NCI-H2081 treated with DMSO at 0.1 percent for 48 hours (cell line): ENCODE data around the gene MED27.

Experiments used
- DNase-seq: peaks from one replicate; lab custom pipeline; 2025; lab: John Stamatoyannopoulos, UW

MED27 gene

DNA sequence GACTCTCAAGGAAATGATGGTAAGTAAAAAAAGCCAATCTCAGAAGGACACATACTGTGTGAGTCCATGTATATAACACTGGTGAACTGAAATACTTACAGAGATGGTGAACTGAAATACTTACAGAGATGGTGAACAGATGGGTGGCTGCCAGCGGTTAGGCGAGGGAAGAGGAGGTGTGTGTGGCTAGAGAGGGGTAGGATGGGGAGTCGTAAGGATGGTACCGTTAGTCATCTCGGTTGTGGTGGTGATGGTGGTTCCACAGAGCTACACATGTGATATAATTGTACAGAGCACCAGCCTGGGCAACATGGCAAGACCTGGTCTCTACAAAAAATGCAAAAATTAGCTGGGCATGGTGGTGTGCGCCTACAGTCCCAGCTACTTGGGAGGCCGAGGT, 226.2 kb downstream of the MED27 start:
- no peak for DNase-seq

DNA sequence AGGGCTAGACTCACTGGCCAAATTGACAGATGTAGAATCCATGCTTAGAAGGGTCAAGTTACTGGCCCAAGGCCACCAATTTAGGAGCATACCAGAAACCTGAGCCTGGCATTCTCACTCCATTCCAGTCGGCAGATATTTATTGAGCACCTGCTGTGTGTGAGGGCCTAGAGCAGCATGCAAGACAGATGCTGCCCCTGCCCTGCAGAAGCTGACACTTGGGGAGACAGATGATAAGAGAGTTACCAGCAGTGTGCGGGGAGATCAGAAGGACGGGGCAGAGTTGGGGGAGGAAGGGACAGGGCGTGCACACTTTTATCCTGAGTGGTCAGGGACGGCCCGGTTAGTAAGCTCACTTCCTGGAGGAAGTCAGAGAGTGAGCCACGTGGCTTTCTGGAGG, 228.3 kb downstream of the MED27 start:
- DNase-seq: no peak

DNA sequence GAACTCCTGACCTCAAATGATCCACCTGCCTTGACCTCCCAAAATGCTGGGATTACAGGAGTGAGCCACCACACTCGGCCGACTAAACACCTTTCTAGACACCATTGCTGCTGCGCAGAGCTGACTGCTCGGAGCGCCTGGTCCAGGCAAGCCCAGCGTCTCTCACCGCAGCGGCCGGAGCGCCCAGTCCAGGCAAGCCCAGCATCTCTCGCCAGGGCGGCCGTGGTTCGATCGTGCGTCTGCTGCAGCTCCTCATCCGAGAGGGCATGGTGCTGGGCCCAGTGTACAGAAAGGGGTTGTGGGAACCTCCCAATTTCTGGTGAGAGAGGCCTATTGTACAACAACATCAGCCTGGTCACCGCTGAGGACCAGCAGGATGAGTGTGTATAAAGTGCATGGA, 230.3 kb downstream of the MED27 start:
- DNase-seq: no peak

DNA sequence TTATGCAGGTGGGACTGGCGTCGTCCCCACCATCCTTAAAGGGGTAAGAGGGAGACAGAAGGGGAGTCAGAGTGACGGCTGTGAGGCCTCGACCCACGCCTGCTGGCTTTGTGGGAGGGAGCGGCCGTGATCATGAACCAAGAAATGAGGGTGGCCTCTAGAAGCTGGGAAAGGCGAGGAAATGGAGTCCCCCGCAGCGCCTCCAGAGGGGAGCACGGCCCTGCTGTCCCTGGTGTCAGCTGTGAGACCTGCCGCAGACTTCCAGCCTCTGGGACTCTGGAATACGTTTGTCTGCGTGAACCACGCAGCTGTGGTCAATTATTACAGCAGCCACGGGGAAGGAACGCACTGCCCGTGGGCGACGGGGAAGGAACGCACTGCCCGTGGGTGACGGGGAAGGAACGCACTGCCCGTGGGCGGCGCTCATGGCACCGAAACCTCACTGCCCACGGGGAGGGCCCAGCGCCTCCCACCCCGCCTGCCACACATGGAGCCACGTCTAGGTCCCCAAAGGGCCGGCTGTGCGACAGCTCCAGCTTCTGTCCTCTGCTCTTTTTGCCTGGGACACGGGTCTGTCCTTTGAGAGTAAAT, 231.0 kb downstream of the MED27 start:
- DNase-seq: no peak

DNA sequence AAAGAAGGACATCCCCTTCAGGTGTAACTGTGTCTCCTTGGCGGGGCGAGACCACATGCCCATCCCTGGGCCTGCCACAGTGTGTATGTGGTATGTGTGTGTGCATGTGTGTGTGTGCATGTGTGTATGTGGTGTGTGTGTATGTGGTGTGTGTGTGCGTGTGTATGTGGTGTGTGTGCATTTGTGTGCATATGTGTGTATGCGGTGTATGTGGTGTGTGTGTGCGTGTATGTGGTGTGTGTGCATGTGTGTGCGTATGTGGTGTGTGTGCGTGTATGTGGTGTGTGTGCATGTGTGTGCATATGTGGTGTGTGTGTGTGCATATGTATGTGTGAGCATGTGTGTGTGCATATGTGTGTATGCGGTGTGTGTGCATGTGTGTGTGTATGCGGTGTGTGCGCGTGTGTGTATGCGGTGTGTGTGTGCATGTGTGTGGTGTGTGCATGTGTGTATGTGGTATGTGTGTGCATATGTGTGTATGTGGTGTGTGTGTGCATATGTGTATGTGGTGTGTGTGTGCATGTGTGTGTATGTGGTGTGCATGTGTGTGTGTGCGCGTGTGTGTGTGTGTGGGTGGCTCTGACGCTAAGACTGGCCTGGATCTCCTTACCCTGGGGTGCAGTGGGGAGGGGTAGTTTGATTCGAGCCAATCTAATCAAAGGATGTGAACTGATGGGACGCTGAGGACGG, 231.9 kb downstream of the MED27 start:
- no peak for DNase-seq

DNA sequence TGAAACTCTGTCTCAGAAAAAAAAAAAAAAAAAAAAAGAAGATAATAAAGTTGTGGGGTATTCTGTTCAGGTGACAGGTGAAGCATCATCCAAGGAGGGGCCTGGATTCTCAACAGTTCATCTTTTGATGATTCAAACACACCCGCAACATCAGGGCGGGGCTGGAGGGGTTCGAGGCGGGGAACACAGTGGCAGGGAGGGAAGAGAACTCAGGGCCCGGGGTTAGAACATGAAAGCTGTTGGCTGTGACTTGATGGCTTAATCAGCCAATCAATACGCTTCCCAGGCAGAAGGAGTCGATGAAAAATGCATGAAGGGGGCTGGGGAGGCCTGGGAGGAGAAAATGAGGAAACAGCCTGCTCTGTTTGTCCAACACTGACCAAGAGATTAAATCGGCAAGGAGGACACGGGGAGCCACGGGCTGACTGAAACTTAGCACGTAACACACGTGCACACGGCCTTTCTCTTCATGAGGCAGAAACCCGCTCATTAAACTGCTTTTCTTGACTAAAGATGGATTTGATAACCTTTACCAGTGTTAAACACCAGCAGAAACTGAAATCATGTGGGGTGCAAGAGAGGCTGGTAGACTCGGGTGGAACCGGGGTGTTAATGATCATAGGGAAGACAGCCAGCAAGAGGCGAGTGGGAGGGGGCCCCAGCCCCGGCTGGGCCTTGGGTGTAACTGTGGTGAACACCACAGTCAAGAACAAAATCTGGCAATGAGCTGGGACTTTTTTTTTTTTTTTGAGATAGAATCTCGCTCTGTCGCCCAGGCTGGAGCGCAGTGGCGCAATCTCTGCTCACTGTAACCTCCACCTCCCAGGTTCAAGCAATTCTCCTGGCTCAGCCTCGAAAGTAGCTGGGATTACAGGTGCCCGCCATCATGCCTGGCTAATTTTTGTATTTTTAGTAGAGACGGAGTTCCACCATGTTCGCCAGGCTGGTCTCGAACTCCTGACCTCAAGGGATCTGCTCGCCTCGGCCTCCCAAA, 234.1 kb downstream of the MED27 start:
- no peak for DNase-seq

DNA sequence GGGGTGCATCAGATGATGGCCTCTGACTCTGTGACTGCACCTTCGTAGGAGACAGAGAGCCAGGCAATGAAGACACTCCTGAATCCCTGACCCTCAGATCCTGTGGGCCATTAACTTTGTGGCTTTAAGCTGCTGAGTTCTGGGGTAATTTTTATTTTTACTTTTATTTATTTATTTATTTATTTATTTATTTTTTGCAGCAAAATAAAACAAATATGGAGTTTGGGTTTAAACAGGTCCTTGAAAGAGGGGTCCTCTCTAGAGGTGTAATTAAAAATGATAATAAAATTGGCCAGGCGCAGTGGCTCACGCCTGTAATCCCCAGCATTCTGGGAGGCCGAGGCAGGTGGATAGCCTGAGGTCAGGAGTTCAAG, 234.9 kb downstream of the MED27 start:
- no peak for DNase-seq

DNA sequence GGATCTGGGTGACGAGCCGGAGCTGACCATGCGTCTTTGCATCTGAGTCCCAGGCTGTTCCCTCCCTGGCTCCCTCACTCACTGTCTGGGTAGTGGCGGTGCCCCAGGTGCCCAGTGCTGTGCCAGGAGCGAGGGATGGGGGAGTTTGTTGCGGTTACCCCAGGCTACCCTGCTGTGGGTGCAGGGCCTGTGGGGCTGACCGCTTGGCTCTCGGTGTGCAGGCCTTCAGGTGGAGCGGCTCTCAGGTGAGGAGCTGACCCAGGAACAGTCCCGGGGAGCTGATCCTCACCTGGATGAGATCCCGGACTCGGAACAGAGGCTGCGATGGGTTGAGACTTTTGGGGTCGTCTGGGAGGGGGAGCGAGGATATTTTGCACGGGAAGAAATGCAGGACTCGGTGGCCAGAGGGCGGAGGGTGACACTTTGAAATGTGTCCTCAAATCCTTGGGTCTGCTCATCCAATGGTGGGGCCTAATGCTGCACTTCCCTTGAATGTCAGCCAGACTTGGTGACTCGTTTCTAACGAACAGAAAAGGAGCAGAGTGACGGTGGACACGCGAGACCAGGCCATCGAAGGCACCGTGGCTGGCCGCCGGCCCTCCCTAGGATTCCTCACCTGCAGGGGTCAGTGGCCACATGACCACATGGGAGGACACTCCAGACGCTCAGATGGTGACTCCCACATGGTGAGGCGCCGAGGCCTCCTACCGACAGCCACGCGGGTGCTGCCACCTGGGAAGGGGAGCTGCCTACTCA, 235.5 kb downstream of the MED27 start:
- no peak for DNase-seq

DNA sequence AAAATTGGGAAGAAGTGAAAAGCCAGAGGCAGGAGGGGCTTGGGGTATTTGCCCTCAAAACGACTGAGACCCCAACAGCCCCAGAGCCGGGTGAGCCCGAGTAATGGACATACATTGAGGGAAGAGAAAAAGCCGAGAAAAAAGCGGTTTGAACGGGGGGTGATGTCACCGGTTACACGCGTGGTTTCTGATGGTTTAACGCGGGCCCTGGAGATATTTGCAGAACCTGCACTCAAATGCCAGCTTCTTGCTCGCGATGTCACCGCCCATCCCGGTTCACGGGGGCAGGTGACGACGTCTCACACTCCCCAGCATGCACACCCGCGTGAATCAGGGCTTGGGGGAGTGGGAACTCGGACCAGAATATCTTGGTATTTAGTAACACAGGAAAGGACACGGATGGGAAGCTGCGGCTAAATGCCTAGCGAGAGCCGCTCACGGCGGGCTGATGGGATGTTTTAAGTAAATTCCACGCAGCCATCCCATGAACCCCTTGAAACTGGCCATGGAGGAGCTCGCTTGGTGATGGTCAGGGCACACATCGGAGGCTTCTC, 237.8 kb downstream of the MED27 start:
- DNase-seq: no peak

DNA sequence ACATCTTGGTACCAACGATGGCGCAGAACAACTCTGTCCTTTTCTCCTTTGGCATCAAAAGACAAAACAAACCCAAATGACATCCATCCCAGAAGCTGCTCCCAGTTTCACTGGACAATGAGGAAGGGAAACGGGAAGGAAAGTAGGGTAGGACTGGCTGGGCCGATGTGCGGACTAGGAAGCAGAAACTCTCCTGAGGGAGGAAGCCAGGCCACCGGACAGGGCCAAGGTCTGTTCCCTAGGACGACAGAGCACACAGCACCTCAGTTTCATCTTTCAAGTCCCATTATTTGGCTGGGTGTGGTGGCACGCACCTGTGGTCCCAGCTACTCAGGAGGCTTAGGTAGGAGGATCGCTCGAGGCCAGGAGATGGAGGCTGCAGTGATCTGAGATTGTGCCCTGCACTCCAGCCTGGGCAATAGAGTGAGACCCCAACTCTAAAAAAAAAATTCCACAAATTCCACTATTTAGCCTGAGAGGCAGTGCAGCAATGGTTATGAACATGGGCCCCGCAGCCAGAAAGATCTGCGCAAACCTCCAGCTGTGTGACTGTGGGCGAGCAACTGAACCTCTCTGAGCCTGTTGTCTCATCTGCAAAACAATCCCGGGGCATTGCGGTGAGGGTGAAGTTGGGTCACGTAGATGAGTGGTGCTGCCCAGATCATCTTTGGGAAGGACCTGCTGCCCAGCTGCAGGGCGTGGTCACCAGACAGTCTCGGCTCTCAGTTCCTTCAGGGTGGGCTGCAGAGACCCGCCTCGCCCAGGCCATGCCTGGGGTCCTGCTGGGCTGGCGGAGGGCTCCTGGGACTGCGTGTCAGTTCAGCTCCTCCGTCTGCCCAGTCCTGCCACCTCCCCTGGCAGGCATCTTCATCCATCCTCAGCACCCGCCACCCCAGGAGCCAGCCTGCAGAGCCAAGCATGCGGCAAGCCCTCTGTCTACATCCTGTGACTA, 238.6 kb downstream of the MED27 start:
- DNase-seq: no peak

DNA sequence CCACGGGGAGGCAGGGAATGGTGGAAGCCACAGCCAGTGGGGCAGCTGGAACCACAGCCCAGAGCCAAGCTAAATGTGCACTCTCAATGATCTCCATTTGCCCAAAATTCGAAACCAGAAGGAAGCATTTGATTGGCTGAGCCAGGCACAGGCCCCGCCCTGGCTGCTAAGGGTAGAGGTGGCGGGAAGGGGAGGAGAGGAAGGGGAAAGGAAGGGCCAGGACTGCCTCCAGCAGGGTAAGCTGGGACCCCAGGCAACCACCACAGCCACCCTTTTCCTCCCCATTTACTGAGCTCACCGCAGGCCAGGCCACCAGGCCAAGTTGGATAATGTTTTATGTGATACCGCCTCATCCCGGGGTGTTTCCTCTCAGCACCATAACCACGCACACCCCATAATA, 239.4 kb downstream of the MED27 start:
- no peak for DNase-seq

DNA sequence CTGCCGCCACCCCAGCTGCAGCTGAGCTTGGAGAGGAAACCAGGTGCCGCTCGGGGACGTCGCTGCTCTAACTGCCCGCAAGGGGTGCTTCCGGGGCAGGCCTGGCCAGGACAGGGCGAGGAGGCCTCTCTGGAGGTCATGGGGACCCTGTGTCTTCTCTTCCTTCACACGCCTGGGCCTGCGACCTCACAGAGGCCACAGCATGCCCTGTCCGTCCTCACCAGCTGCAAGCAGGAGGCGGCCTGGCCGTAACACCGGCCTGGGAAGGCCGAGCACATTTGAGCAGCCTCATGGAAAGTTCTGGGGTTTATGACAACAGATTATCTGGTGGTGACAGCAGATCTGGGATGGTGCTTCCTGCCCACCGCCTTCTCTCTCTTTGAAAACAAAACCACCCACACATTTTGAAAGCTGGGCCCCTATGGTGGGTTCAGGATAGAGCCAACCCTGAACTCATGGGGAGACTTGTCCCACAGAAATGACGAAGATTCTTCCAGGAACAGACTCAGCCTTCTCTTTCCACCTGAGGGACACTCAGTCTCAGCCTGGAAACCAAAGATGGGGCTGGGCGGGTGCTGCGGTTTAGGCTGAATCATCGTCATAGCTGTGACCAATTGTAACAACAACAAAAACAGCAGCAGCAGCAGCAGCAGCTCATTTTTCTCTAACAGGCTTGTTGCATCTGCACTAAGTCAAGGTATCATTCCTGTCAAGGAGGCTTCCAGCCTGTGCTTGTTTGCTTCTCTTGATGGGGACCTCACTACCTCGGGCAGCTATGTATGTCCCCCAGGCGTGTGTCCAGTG, 240.2 kb downstream of the MED27 start:
- no peak for DNase-seq

DNA sequence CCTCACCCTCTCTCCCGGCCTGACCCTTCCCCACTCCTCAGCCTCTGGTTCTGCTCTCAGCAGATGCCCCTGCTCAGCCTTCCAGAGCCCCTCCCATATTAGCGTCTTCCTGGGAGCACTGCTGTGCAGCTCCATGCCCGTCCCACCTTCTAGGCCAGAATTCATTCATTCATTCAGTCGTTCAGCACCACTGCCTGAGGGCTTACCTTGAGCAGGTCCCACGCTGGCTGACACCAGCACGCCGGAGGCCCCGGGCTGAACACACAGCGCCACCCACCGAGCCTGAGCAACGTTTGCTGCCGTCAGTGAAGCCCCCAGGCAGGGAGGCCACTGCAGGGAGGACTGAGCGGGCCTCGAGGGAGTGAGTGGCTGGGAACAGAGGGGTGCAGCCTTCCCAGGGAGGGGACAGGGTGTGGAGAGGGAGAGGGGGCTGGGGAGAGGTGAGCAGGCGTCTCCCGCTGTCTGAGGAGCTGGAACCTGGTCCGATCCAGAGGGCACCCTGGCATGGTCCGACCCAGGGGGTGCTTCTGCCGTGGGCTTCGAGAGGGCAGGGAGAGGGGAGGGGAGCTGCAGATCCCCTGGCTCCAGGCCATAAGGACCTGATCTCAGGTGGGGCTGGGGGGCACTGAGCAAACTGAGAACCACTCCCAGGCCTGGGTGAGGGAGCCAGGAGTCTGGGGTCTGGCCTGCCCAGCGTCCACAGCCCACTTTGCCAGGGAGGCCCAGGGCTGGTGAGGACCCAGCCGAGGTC, 241.0 kb downstream of the MED27 start:
- no peak for DNase-seq

DNA sequence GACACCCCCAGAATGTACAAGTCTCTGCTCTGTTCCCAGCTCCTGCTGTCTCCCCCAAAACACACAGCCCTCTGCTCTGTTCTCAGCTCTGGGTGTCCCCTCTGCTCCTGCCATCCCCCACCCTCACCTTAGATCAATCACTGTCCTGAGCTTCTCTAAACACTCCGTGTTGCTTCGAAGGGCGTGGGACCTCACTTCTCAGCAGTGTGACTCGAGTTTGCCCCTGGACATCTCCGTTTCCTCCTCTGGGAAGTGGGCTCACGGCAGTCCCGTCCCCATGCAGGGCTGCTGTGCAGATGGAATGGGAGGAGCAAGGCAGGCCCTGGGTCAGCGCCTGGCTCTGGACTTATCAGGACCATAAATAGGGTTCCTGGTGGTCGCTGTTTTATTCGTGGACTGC, 241.8 kb downstream of the MED27 start:
- no peak for DNase-seq

DNA sequence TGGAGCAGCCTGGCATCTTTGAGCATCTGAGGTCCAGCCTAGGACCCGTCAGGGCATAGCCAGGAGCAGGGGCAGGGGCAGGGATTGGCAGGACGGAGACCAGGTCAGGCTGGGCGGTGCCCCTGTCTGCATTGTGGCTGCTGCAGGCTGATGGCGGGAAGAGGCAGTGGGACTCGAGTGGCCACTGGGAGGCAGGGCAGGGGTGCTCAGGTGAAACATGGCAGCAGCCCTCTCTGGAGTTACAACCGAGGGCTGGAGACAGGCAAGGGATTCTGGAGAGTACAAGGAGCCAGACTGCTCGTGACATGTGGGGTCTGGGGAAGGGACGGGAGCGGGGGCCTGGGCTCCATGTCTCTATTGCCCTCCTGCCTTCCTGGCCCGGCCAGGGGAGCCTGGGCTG, 242.4 kb downstream of the MED27 start:
- DNase-seq: no peak

DNA sequence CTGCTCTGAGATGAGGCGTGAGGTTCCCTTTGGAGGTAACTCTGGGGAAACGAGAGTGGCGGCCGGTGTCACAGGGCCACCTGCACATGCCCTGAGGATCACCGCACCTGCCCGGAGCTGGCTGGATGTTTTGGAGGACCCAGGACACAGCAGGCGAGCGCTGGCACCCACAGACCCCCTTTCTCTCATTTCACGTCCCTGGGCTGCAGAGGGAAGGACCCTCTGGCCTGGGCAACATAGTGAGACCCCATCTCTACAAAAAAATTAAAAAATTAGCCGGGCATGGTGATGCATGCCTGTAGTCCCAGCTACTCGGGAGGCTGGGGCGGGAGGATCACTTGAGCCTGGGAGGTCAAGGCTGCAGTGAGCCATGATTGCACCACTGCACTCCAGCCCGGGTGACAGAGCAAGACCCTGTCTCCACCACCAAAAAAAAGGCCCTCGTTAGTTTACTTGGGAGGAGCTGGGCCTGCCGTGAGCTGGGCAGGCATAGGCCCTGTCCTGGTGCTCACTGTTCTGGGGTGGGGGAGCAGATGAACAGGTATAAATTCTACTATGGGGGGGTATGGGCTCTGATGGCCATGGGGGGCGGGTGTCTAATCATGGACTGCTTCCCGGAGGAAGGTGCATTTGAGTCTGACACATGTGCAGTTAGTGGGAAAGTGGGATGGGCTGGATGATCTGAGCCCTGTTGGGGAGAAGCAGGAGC, 242.9 kb downstream of the MED27 start:
- DNase-seq: no peak

DNA sequence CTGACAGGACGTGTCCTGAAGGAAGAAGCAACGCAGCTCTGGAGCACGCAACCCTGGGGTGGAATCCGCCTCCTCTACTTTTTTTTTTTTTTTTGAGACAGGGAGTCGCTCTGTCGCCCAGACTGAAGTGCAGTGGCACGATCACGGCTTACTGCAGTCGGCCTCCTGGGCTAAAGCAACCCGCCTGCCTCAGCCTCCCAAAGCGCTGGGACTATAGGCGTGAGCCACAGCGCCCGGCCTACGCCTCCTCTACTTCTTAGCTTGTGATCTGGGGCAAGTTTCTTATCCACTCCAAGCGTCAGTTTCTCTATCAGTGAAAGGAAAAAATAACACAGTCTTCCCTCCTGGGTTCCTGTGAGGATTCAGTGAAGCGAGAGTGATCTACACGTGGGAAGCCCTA, 243.6 kb downstream of the MED27 start:
- DNase-seq: no peak

DNA sequence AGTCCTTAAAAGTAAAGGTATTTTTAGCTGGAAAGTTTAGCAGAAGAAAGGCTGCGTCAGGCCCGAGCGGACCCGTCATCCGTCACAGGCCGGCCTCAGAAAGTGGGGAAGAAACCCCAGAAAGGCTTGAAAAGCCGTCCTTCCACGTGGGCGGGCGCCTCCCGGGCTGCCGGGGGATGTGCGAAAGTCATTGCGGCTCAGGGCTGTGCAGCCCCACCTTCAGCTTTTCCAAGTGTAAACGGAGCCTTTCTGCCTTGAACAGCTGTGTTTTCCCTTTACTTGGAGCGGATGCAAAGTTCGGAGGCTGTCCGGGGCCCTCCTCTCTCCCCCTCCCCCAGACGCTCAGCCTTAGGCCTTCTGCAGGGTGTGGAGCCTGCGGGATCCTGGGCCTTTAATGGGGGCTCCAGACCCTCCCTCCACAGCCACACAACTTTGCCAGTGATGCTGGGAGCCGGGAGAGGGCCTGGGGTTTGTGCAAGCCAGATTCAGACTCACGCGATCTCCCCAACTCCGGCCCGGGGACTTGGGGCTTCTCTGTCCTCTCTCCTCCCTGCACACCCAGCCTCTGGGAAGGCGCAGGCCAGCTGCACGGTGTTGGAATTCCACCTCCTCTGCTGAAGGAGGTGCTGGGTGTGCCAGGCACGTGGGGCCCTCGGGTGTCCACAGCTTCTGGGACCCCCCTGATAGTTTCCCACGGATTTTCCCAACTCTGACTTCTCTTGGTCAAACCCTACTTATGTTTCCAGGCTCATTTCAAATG, 244.3 kb downstream of the MED27 start:
- no peak for DNase-seq
